Measurements from ENCODE around the gene WWOX. TPM values are rescaled to one million over a fixed set of nuclear protein-coding genes. Genes with fewer than 3 reads are reported as not detected.

WWOX gene
- total and polyA plus RNA-seq, 2 of the 8 experiments (the other 6 are each of a cell fraction or from before 2014, with no cell fraction given): 5.4 to 16.7 TPM

GRCh38 chr16:78490847-78491246, 391.4 kb downstream of the WWOX start:
- Histone ChIP-seq H3K23ac (ENCODE audit: insufficient read length) (no peak overlapping the region), H3K79me2 (ENCODE audit: control insufficient read depth in 1 of 2, insufficient read depth in 2 of 2, low read length in 2 of 2) (no peaks in the 10 kb centered on the region), H3K14ac (ENCODE audit: insufficient read length) (no peak overlapping the region), H3K27ac (ENCODE audit: low read depth, low read length) (no peak overlapping the region), H3K23me2 (ENCODE audit: low read depth, low read length) (no peaks in the 10 kb centered on the region), H3K9ac (replicated peaks in 1 of 4; ENCODE audit: extremely low read depth in 1 of 4, low read depth in 3 of 4, low read length in 3 of 4) (no peak overlapping the region), H2BK20ac (ENCODE audit: low read length) (no peak overlapping the region), H4K91ac (replicated peaks; ENCODE audit: insufficient read length, low read length) (no peak overlapping the region), H3K27me3 (replicated peaks in 1 of 4; ENCODE audit: control insufficient read depth in 3 of 4, extremely low read depth in 1 of 4, insufficient read depth in 3 of 4, low read length in 3 of 4) (no peaks in the 10 kb centered on the region), H3K4ac (replicated peaks; ENCODE audit: insufficient read length, low read depth, low read length) (no peak overlapping the region), H3K36me3 (ENCODE audit: control insufficient read depth in 2 of 4, insufficient read depth in 4 of 4, low read length in 3 of 4) (no peaks in the 10 kb centered on the region), H3K4me1 (replicated peaks in 1 of 4; ENCODE audit: control insufficient read depth in 3 of 4, insufficient read depth in 4 of 4, low read length in 3 of 4) (no peaks in the 10 kb centered on the region), H3K18ac (ENCODE audit: extremely low read depth, low read length) (no peak overlapping the region), H4K20me1 (replicated peaks in 1 of 2; ENCODE audit: control insufficient read depth in 1 of 2, insufficient read depth in 2 of 2, low read length in 2 of 2) (no peaks in the 10 kb centered on the region), H2AFZ (ENCODE audit: low read length) (no peak overlapping the region), H2AK5ac (ENCODE audit: low read depth, low read length) (no peak overlapping the region), H3K4me2 (ENCODE audit: insufficient read depth in 1 of 2, low read depth in 2 of 2, low read length in 2 of 2) (no peak overlapping the region), H2BK120ac (replicated peaks; ENCODE audit: low read depth, low read length) (no peak overlapping the region), H3K79me1 (ENCODE audit: low read depth, low read length) (no peaks in the 10 kb centered on the region), H2BK5ac (ENCODE audit: low read depth, low read length) (no peak overlapping the region), H3K4me3 (ENCODE audit: extremely low read depth in 1 of 4, insufficient read depth in 2 of 4, low read depth in 3 of 4, low read length in 4 of 4) (no peak overlapping the region), H3K9me3 (ENCODE audit: insufficient read depth in 2 of 2, low read depth in 1 of 2, low read length in 1 of 2) (no peaks in the 10 kb centered on the region), H2BK12ac (ENCODE audit: low read depth, low read length) (no peak overlapping the region), H4K5ac (ENCODE audit: insufficient read length, low read depth, low read length) (no peak overlapping the region), H3K56ac (replicated peaks; ENCODE audit: insufficient read length, low read depth, low read length) (no peak overlapping the region), H2BK15ac (ENCODE audit: low read length) (no peak overlapping the region), H4K8ac (ENCODE audit: extremely low read depth, insufficient read depth, low read length) (no peak overlapping the region)
- TF ChIP-seq SP1 (IDR thresholded peaks at IDR 0.05; ENCODE audit: low read depth, low read length) (no peak), SRF (IDR thresholded peaks at IDR 0.05; ENCODE audit: low read depth, low read length) (no peak), RBBP5 (IDR thresholded peaks at IDR 0.05; ENCODE audit: borderline replicate concordance, low read depth, low read length) (no peak)
- POLR2A ChIA-PET (ENCODE audit: partially characterized antibody): no interaction called here
- FAIRE-seq (no peak), DNase-seq (ENCODE audit: low read depth in 1 of 2, low spot score in 2 of 2) (no peak)
- CTCF ChIA-PET (ENCODE audit: partially characterized antibody): interaction anchor here (0.6 to 1.1 kb wide), 3 partner anchors 20 to 419 kb away, joined by 3 to 4 read pairs (median 3); no protein-coding TSS in a partner anchor
- WGBS, 2 experiments (ENCODE audit: extremely low coverage in 1 of 2, insufficient coverage in 1 of 2, insufficient read length in 1 of 2, insufficient replicate concordance in 2 of 2, low coverage in 1 of 2, low lambda C conversion rate in 2 of 2, missing lambda C conversion rate in 1 of 2): 91% methylated on average over 6 of the region's 6 CpGs; no CpG with 5 or more reads in 1 of the 2 experiments

Data from H1 (cell line).